IMR-90 (cell line): Measurements from ENCODE around the gene HSPA1A.

ENCODE experiments used
- CEBPB ChIP-seq: IDR thresholded peaks from 2 replicates; pipeline ENCODE4 v1.6.1; 2012; ENCODE audit warnings: low read depth, low read length, improper control_type of control experiment
- MAFK ChIP-seq: IDR thresholded peaks from 2 replicates; pipeline ENCODE4 v1.6.1; 2012; ENCODE audit warnings: low read depth, low read length, improper control_type of control experiment
- POLR2A ChIP-seq: IDR thresholded peaks from 2 replicates; pipeline ENCODE4 v1.6.1; 2012; ENCODE audit warnings: mild to moderate bottlenecking, low read depth, low read length
- RFX5 ChIP-seq: IDR thresholded peaks from 2 replicates; pipeline ENCODE4 v1.8.0; 2012; ENCODE audit warnings: low read depth, mild to moderate bottlenecking, low read length, moderate library complexity
- TF ChIP-seq, protein P1 (sequence below): conservative IDR thresholded peaks from 2 replicates; pipeline ENCODE4 v1.5.1; 2012; ENCODE audit warnings: mild to moderate bottlenecking, low read depth, low read length, improper control_type of control experiment
- TF ChIP-seq, protein P2 (sequence below): fragments of 150-350 bp; IDR thresholded peaks from 2 replicates; pipeline ENCODE4 v1.6.1; 2017; ENCODE audit warnings: mild to moderate bottlenecking, antibody characterized with exemption, low read length, low read depth
- TF ChIP-seq, protein P3 (sequence below): fragments of 150-350 bp; IDR thresholded peaks from 2 replicates; pipeline ENCODE4 v1.6.1; 2016; ENCODE audit warnings: low read depth, mild to moderate bottlenecking, low read length, moderate library complexity, borderline replicate concordance

DNA sequence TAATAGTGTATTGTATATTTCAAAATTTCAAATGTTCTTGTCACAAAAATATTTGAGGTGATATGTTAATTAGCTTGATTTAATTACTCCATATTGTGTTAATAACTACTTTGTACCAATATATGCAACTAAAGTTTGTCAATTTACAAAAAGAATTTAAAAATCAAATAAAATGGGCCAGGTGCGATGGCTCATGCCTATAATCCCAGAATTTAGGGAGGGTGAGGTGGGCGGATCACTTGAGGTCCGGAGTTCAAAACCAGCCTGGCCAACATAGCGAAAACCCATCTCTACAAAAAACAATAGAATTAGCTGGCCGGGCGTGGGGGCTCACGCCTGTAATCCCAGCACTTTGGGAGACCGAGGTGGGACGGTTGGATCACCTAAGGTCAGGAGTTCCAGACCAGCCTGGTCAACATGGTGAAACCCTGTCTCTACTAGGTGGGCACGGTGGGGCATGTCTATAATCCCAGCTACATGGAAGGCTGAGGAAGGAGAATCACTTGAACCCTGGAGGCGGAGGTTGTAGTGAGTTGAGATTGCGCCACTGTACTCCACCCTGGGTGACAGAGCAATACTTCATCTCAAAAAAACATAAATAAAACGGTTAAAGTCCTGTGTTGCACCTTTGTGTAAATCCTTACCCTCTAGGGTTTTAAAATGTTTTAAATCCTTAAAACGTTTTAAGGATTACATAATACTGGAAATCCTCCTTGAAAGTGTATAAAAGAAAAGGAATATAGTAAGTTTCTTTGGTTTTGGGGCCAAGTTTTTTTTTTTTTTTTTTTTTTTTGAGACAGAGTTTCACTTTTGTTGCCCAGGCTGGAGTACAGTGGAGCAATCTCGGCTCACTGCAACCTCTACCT lies 16.2 kb downstream of the HSPA1A start:
- TF ChIP-seq, protein P1, sequence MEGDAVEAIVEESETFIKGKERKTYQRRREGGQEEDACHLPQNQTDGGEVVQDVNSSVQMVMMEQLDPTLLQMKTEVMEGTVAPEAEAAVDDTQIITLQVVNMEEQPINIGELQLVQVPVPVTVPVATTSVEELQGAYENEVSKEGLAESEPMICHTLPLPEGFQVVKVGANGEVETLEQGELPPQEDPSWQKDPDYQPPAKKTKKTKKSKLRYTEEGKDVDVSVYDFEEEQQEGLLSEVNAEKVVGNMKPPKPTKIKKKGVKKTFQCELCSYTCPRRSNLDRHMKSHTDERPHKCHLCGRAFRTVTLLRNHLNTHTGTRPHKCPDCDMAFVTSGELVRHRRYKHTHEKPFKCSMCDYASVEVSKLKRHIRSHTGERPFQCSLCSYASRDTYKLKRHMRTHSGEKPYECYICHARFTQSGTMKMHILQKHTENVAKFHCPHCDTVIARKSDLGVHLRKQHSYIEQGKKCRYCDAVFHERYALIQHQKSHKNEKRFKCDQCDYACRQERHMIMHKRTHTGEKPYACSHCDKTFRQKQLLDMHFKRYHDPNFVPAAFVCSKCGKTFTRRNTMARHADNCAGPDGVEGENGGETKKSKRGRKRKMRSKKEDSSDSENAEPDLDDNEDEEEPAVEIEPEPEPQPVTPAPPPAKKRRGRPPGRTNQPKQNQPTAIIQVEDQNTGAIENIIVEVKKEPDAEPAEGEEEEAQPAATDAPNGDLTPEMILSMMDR: no peak
- TF ChIP-seq POLR2A: no peak
- TF ChIP-seq, protein P2, sequence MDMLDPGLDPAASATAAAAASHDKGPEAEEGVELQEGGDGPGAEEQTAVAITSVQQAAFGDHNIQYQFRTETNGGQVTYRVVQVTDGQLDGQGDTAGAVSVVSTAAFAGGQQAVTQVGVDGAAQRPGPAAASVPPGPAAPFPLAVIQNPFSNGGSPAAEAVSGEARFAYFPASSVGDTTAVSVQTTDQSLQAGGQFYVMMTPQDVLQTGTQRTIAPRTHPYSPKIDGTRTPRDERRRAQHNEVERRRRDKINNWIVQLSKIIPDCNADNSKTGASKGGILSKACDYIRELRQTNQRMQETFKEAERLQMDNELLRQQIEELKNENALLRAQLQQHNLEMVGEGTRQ: no peak
- TF ChIP-seq RFX5: no peak
- peak; percentile 10; the same call in 1 of the 2 replicates for TF ChIP-seq CEBPB
- TF ChIP-seq, protein P3, sequence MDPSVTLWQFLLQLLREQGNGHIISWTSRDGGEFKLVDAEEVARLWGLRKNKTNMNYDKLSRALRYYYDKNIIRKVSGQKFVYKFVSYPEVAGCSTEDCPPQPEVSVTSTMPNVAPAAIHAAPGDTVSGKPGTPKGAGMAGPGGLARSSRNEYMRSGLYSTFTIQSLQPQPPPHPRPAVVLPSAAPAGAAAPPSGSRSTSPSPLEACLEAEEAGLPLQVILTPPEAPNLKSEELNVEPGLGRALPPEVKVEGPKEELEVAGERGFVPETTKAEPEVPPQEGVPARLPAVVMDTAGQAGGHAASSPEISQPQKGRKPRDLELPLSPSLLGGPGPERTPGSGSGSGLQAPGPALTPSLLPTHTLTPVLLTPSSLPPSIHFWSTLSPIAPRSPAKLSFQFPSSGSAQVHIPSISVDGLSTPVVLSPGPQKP: no peak
- TF ChIP-seq MAFK: no peak
